Astrocyte of the cerebellum (primary cell): ENCODE measurements around the gene ESD.
"Not testable (repeated sequence)": the region's sequence is repeated elsewhere in the genome, so short reads cannot be mapped to it uniquely, and the experiment has no call there.

Experiments
- DNase-seq: peaks from one replicate; pipeline ENCODE4 v3.0.0-alpha.2; 2011; ENCODE audit warnings: low read depth
- H3K4me3 ChIP-seq: 2 replicates; pipeline ENCODE4 v1.5.1; 2011; ENCODE audit warnings: mild to moderate bottlenecking, low read depth, low read length, moderate library complexity
- in situ Hi-C: cut with HindIII; loops from 2 replicates; pipeline ENCODE4 v1.10.0; 2017; ENCODE audit warnings: low sequenced_read_pairs
- TF ChIP-seq, protein P1 (sequence below): IDR thresholded peaks from 2 replicates; pipeline ENCODE4 v1.5.1; 2012; ENCODE audit warnings: low read length, low read depth, moderate library complexity, mild to moderate bottlenecking; ENCODE audit errors: missing control alignments

The ESD gene

GRCh38 chr13:46759846-46760245, 37.1 kb downstream of the ESD start:
- TF ChIP-seq, protein P1, sequence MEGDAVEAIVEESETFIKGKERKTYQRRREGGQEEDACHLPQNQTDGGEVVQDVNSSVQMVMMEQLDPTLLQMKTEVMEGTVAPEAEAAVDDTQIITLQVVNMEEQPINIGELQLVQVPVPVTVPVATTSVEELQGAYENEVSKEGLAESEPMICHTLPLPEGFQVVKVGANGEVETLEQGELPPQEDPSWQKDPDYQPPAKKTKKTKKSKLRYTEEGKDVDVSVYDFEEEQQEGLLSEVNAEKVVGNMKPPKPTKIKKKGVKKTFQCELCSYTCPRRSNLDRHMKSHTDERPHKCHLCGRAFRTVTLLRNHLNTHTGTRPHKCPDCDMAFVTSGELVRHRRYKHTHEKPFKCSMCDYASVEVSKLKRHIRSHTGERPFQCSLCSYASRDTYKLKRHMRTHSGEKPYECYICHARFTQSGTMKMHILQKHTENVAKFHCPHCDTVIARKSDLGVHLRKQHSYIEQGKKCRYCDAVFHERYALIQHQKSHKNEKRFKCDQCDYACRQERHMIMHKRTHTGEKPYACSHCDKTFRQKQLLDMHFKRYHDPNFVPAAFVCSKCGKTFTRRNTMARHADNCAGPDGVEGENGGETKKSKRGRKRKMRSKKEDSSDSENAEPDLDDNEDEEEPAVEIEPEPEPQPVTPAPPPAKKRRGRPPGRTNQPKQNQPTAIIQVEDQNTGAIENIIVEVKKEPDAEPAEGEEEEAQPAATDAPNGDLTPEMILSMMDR, result no peak
- no peak for DNase-seq
- H3K4me3 ChIP-seq, result no peak overlapping the region
- in situ Hi-C loops, result no loop called here

GRCh38 chr13:46757640-46758039, 39.3 kb downstream of the ESD start:
- TF ChIP-seq, protein P1, result no peak
- no peak for DNase-seq
- H3K4me3 ChIP-seq, result no peak overlapping the region
- in situ Hi-C loops, result no loop called here

- in situ Hi-C loops, result no loop called here
- TF ChIP-seq, protein P1, result no peak
- DNase-seq, result peak; percentile 41
- no peak overlapping the region for H3K4me3 ChIP-seq
Measured at GRCh38 chr13:46756977-46757376, 40.0 kb downstream of the ESD start.

GRCh38 chr13:46755508-46755907, 41.5 kb downstream of the ESD start:
- H3K4me3 ChIP-seq, DNase-seq, in situ Hi-C loops: not testable (repeated sequence)

- in situ Hi-C loops, result no loop called here
- no peak overlapping the region for H3K4me3 ChIP-seq
- TF ChIP-seq, protein P1, result no peak
- DNase-seq, result no peak
Measured at GRCh38 chr13:46754812-46755211, 42.1 kb downstream of the ESD start.

- H3K4me3 ChIP-seq, result no peak overlapping the region
- in situ Hi-C loops, result no loop called here
- DNase-seq, result no peak
- TF ChIP-seq, protein P1, result no peak
Measured at GRCh38 chr13:46753917-46754316, 43.0 kb downstream of the ESD start.

DNA sequence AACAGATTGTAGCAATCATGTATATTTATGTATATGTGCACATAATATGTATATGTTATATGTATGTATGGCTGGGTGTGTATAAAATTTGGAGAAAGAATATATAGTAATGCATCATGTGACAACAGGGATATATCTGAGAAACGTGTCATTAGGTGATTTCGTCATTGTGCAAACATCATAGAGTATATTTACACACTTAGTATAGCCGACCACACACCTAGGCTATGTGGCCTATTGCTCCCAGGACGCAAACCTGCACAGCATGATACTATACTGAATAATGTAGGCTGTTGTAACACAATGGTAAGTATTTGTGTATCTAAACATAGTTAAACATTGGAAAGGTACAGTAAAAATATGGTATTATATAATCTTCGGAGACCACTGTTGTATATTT, 43.8 kb downstream of the ESD start:
- DNase-seq, result no peak
- in situ Hi-C loops, result no loop called here
- H3K4me3 ChIP-seq, result no peak overlapping the region
- TF ChIP-seq, protein P1, result no peak
